ENCODE data around the gene ADM. TPM values are rescaled to one million over a fixed set of nuclear protein-coding genes. Genes with fewer than 3 reads are reported as not detected.

The ADM gene
- total and polyA plus RNA-seq, 2 experiments from 2014 or later = 75.8 to 95.9 TPM

- H3K27ac ChIP-seq (ENCODE audit: low read depth) = peak overlapping the region; percentile 72
- H3K4me2 ChIP-seq = peak overlapping the region; percentile 69
- TF ChIP-seq CREB1 (CRISPR knock-in tag; IDR thresholded peaks at IDR 0.05; ENCODE audit: low read depth) = no peak
- no peak for TF ChIP-seq POLR2AphosphoS5 (IDR thresholded peaks at IDR 0.05; ENCODE audit: low read depth)
- no peak for TF ChIP-seq ZNF462 (CRISPR knock-in tag; IDR thresholded peaks at IDR 0.05)
- no peak for TF ChIP-seq STAT1 (IDR thresholded peaks at IDR 0.05; ENCODE audit: unreplicated experiment)
- no peak for TF ChIP-seq ZNF114 (CRISPR knock-in tag; IDR thresholded peaks at IDR 0.05)
- TF ChIP-seq, protein P1, sequence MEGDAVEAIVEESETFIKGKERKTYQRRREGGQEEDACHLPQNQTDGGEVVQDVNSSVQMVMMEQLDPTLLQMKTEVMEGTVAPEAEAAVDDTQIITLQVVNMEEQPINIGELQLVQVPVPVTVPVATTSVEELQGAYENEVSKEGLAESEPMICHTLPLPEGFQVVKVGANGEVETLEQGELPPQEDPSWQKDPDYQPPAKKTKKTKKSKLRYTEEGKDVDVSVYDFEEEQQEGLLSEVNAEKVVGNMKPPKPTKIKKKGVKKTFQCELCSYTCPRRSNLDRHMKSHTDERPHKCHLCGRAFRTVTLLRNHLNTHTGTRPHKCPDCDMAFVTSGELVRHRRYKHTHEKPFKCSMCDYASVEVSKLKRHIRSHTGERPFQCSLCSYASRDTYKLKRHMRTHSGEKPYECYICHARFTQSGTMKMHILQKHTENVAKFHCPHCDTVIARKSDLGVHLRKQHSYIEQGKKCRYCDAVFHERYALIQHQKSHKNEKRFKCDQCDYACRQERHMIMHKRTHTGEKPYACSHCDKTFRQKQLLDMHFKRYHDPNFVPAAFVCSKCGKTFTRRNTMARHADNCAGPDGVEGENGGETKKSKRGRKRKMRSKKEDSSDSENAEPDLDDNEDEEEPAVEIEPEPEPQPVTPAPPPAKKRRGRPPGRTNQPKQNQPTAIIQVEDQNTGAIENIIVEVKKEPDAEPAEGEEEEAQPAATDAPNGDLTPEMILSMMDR (conservative IDR thresholded peaks at IDR 0.05; ENCODE audit: low read depth in 2 of 2) = no peak
- TF ChIP-seq EZH2phosphoT487 (IDR thresholded peaks at IDR 0.05; ENCODE audit: unreplicated experiment) = no peak
- no peak for TF ChIP-seq NANOG (IDR thresholded peaks at IDR 0.05; ENCODE audit: borderline replicate concordance)
- no peak for TF ChIP-seq JUNB (IDR thresholded peaks at IDR 0.05; ENCODE audit: unreplicated experiment)
- TF ChIP-seq, protein P2, sequence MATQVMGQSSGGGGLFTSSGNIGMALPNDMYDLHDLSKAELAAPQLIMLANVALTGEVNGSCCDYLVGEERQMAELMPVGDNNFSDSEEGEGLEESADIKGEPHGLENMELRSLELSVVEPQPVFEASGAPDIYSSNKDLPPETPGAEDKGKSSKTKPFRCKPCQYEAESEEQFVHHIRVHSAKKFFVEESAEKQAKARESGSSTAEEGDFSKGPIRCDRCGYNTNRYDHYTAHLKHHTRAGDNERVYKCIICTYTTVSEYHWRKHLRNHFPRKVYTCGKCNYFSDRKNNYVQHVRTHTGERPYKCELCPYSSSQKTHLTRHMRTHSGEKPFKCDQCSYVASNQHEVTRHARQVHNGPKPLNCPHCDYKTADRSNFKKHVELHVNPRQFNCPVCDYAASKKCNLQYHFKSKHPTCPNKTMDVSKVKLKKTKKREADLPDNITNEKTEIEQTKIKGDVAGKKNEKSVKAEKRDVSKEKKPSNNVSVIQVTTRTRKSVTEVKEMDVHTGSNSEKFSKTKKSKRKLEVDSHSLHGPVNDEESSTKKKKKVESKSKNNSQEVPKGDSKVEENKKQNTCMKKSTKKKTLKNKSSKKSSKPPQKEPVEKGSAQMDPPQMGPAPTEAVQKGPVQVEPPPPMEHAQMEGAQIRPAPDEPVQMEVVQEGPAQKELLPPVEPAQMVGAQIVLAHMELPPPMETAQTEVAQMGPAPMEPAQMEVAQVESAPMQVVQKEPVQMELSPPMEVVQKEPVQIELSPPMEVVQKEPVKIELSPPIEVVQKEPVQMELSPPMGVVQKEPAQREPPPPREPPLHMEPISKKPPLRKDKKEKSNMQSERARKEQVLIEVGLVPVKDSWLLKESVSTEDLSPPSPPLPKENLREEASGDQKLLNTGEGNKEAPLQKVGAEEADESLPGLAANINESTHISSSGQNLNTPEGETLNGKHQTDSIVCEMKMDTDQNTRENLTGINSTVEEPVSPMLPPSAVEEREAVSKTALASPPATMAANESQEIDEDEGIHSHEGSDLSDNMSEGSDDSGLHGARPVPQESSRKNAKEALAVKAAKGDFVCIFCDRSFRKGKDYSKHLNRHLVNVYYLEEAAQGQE (IDR thresholded peaks at IDR 0.05; ENCODE audit: unreplicated experiment) = no peak
- no peak for TF ChIP-seq EZH2 (IDR thresholded peaks at IDR 0.05; ENCODE audit: low read depth, unreplicated experiment)
- TF ChIP-seq ZNF331 (CRISPR knock-in tag; IDR thresholded peaks at IDR 0.05; ENCODE audit: low read depth) = no peak
- no peak for TF ChIP-seq ETS1 (IDR thresholded peaks at IDR 0.05)
- no peak overlapping the region for H2AFZ ChIP-seq
- peaks cover 19% of the 10 kb centered on the region for H3K4me1 ChIP-seq (ENCODE audit: insufficient read depth)
- ATAC-seq = no peak
- H3K27me3 ChIP-seq (ENCODE audit: insufficient read depth) = peaks cover 60% of the 10 kb centered on the region
- Mint-ChIP-seq H3K9me3 (peaks cover 12% of the 10 kb centered on the region), H3K27ac (peak overlapping the region; percentile 80), H3K27me3 (ENCODE audit: insufficient read depth, low read depth, poor library complexity) (peaks cover 49% of the 10 kb centered on the region), H3K4me3 (peak overlapping the region; percentile 79), H3K36me3 (ENCODE audit: low read depth) (peaks cover 44% of the 10 kb centered on the region), H3K4me1 (peaks cover 31% of the 10 kb centered on the region)
- H3F3A ChIP-seq (replicated peaks; ENCODE audit: low read depth) = peaks cover 21% of the 10 kb centered on the region
- no peaks in the 10 kb centered on the region for H3K9me2 ChIP-seq (ENCODE audit: insufficient read depth)
- H3K79me2 ChIP-seq (replicated peaks; ENCODE audit: insufficient read depth) = peaks cover 23% of the 10 kb centered on the region
- no peaks in the 10 kb centered on the region for H3K36me3 ChIP-seq (ENCODE audit: insufficient read depth)
- peaks cover 5% of the 10 kb centered on the region; the same call in 1 of the 2 replicates for H4K20me1 ChIP-seq (replicated peaks; ENCODE audit: insufficient read depth)
- DNase-seq (ENCODE audit: low spot score) = no peak
- H3K4me3 ChIP-seq = peak overlapping the region; percentile 92
Measured at GRCh38 chr11:10307022-10307399, 2.1 kb downstream of the ADM start.
